Hematopoietic multipotent progenitor cell treated with erythropoietin and hydrocortisone succinate and interleukin-3 and kit ligand, for 17 days (in vitro differentiated cells): Measurements from ENCODE around the gene TRIM33.
A peak's percentile ranks its signal among the peaks of the same experiment; 100 is the strongest.
"Not testable (repeated sequence)": the region's sequence is repeated elsewhere in the genome, so short reads cannot be mapped to it uniquely, and the experiment has no call there.

ENCODE experiments used
- DNase-seq: peaks from one replicate; pipeline ENCODE4 v3.0.0-alpha.2; 2015; ENCODE audit warnings: low spot score

TRIM33 gene

GRCh38 chr1:114466334-114467014, 44.5 kb downstream of the TRIM33 start:
- DNase-seq: no peak

GRCh38 chr1:114462963-114463362, 48.0 kb downstream of the TRIM33 start:
- no peak for DNase-seq

- no peak for DNase-seq
Measured at GRCh38 chr1:114462341-114462740, 48.7 kb downstream of the TRIM33 start.

- DNase-seq: no peak
Measured at GRCh38 chr1:114458237-114458777, 52.7 kb downstream of the TRIM33 start.

- no peak for DNase-seq
Measured at GRCh38 chr1:114457675-114458236, 53.2 kb downstream of the TRIM33 start.

- DNase-seq: no peak
Measured at GRCh38 chr1:114456586-114456985, 54.4 kb downstream of the TRIM33 start.

GRCh38 chr1:114455102-114455785, 55.8 kb downstream of the TRIM33 start:
- no peak for DNase-seq

GRCh38 chr1:114454539-114454938, 56.5 kb downstream of the TRIM33 start:
- DNase-seq: no peak

GRCh38 chr1:114453361-114453784, 57.6 kb downstream of the TRIM33 start:
- no peak for DNase-seq

- DNase-seq: no peak
Measured at GRCh38 chr1:114448370-114449036, 62.5 kb downstream of the TRIM33 start.

- no peak for DNase-seq
Measured at GRCh38 chr1:114446198-114446597, 64.8 kb downstream of the TRIM33 start.

- not testable (repeated sequence) for DNase-seq
Measured at GRCh38 chr1:114443226-114443625, 67.8 kb downstream of the TRIM33 start.

- no peak for DNase-seq
Measured at GRCh38 chr1:114441332-114441731, 69.7 kb downstream of the TRIM33 start.

GRCh38 chr1:114439369-114439768, 71.6 kb downstream of the TRIM33 start:
- no peak for DNase-seq

- no peak for DNase-seq
Measured at GRCh38 chr1:114437812-114438211, 73.2 kb downstream of the TRIM33 start.

- no peak for DNase-seq
Measured at GRCh38 chr1:114436799-114437198, 74.2 kb downstream of the TRIM33 start.

GRCh38 chr1:114435088-114435715, 75.8 kb downstream of the TRIM33 start:
- DNase-seq: no peak

GRCh38 chr1:114431026-114431425, 80.0 kb downstream of the TRIM33 start:
- DNase-seq: no peak

GRCh38 chr1:114428083-114428754, 82.8 kb downstream of the TRIM33 start:
- DNase-seq: peak; percentile 23

- DNase-seq: no peak
Measured at GRCh38 chr1:114427612-114428011, 83.4 kb downstream of the TRIM33 start.

GRCh38 chr1:114423455-114423854, 87.5 kb downstream of the TRIM33 start:
- DNase-seq: no peak
